Body of pancreas (tissue), 4 donors: ENCODE measurements around the gene CCDC85C. TPM values are rescaled to one million over a fixed set of nuclear protein-coding genes. Genes with fewer than 3 reads are reported as not detected.
A peak's percentile ranks its signal among the peaks of the same experiment; 100 is the strongest.

ENCODE experiments used
- ATAC-seq: fragments of 150-250 bp; one replicate; pipeline ENCODE4 v1.9.1; 2016
- DNase-seq, 4 donors: peaks; one replicate each; pipeline ENCODE4 v3.0.0-alpha.2; 2019
- H3K27ac ChIP-seq, 4 donors: fragments of 200-600 bp; sonication (generic); 1 replicate in 3 of 4; 2 replicates in 1 of 4; pipeline versions ENCODE4 v1.5.1 to v1.6.1; 2016 to 2019; ENCODE audit warnings: mild to moderate bottlenecking in 1 of 4, mixed read lengths in 1 of 4, moderate library complexity in 1 of 4
- H3K27me3 ChIP-seq, 2 donors: fragments of 200-600 bp; sonication (generic); one replicate each; pipeline ENCODE4 v1.6.0; 2016; ENCODE audit warnings: mild to moderate bottlenecking in 1 of 2
- H3K36me3 ChIP-seq, 2 donors: fragments of 200-600 bp; sonication (generic); replicated peaks in 1 of 2; 2 replicates each; pipeline ENCODE4 v1.5.1; 2016; ENCODE audit warnings: low read depth in 2 of 2; ENCODE audit not compliant: insufficient read depth in 1 of 2
- H3K4me1 ChIP-seq: fragments of 200-600 bp; sonication (generic); one replicate; pipeline ENCODE4 v1.6.0; 2016
- H3K4me3 ChIP-seq, 2 donors: fragments of 200-600 bp; sonication (generic); 1 replicate in 1 of 2; 2 replicates in 1 of 2; pipeline ENCODE4 v1.5.1; 2016 to 2019
- H3K9me3 ChIP-seq, 3 donors: fragments of 200-600 bp; sonication (generic); 1 replicate in 2 of 3; 2 replicates in 1 of 3; pipeline ENCODE4 v1.5.1; 2016
- CTCF ChIP-seq, 7 experiments: fragments of 450-650 bp in 4 of 7; fragments of 200-600 bp in 3 of 7; sonication (generic) in 3 of 7; IDR thresholded peaks; one replicate each; pipeline ENCODE4 v1.5.1; 2016 to 2019; ENCODE audit warnings: antibody characterized with exemption in 7 of 7
- POLR2A ChIP-seq, 3 donors: fragments of 450-650 bp; IDR thresholded peaks; one replicate each; pipeline ENCODE4 v1.6.1; 2016; ENCODE audit warnings: antibody characterized with exemption in 3 of 3, mild to moderate bottlenecking in 2 of 3
- whole genome bisulfite sequencing, 2 donors: methylation state at CpG; one replicate each; pipeline ENCODE4 v1.1.5; 2017; 5-methylcytosine and 5-hydroxymethylcytosine counted together
- intact Hi-C: fragments of 100-400 bp; cut with DNase I; formaldehyde crosslinking; loops from one replicate; pipeline ENCODE4 v1.15.1; 2023
- total RNA-seq, 2 donors: library from RNA; depleted of rRNA; stranded (reverse); fragments of >200 nt; gene quantifications; one replicate each; pipeline ENCODE4 v1.1.0, GENCODE V29; 2016

Gene CCDC85C
- total RNA-seq, 2 donors from 2014 or later, result 8.9 to 10.1 TPM

GRCh38 chr14:99479160-99479905 lies 124.7 kb downstream of the CCDC85C start:
- Histone ChIP-seq H3K4me1 (peaks cover 35% of the 10 kb centered on the region), H3K27me3 (no peaks in the 10 kb centered on the region)

GRCh38 chr14:99478128-99478527 lies 125.9 kb downstream of the CCDC85C start:
- Histone ChIP-seq H3K9me3 (no peaks in the 10 kb centered on the region), H3K4me1 (peaks cover 32% of the 10 kb centered on the region), H3K27ac (no peak overlapping the region), H3K4me3 (no peak overlapping the region), H3K36me3 (no peaks in the 10 kb centered on the region), H3K27me3 (no peaks in the 10 kb centered on the region)
- WGBS, 2 donors, result 39 to 42% methylated on average over 4 of the region's 4 CpGs
- no peak for DNase-seq
- intact Hi-C loops, result no loop called here
- TF ChIP-seq POLR2A (IDR thresholded peaks at IDR 0.05) (no peak), CTCF (IDR thresholded peaks at IDR 0.05) (no peak)
- no peak for ATAC-seq

More at GRCh38 chr14:99479160-99479905, 124.7 kb downstream of the CCDC85C start:
- Histone ChIP-seq H3K4me3 (peak overlapping the region; percentile 48 to 81), H3K36me3 (no peaks in the 10 kb centered on the region), H3K9me3 (no peaks in the 10 kb centered on the region), H3K27ac (peak overlapping the region; percentile 75 to 96 (median 86))
- intact Hi-C loops, result no loop called here
- ATAC-seq, result no peak
- TF ChIP-seq POLR2A (IDR thresholded peaks at IDR 0.05), result no peak
- TF ChIP-seq CTCF (IDR thresholded peaks at IDR 0.05), result peak in 1 of 7 experiments; percentile 2
- peak in 2 of 4 donors; percentile 22 to 53 for DNase-seq
- WGBS, 2 donors, result 2 to 3% methylated on average over 18 of the region's 18 CpGs

GRCh38 chr14:99476864-99477263 lies 127.1 kb downstream of the CCDC85C start:
- H3K4me1 ChIP-seq, result peaks cover 22% of the 10 kb centered on the region

GRCh38 chr14:99475660-99476059 lies 128.3 kb downstream of the CCDC85C start:
- H3K9me3 ChIP-seq, result no peaks in the 10 kb centered on the region
- H3K27me3 ChIP-seq, result no peaks in the 10 kb centered on the region
- no peak overlapping the region for H3K27ac ChIP-seq
- peaks cover 22% of the 10 kb centered on the region for H3K4me1 ChIP-seq
- TF ChIP-seq CTCF (IDR thresholded peaks at IDR 0.05), result no peak
- no peak for TF ChIP-seq POLR2A (IDR thresholded peaks at IDR 0.05)
- no peak for DNase-seq
- intact Hi-C loops, result no loop called here
- WGBS, 2 donors, result 61 to 72% methylated on average over 2 of the region's 2 CpGs
- no peak for ATAC-seq
- no peak overlapping the region for H3K4me3 ChIP-seq
- H3K36me3 ChIP-seq, result no peaks in the 10 kb centered on the region

More at GRCh38 chr14:99476864-99477263, 127.1 kb downstream of the CCDC85C start:
- WGBS, 2 donors, result 24 to 33% methylated on average over 1 of the region's 1 CpG
- no peak overlapping the region for H3K27ac ChIP-seq
- no peak overlapping the region for H3K4me3 ChIP-seq
- no peaks in the 10 kb centered on the region for H3K9me3 ChIP-seq
- H3K36me3 ChIP-seq, result no peaks in the 10 kb centered on the region
- H3K27me3 ChIP-seq, result no peaks in the 10 kb centered on the region
- TF ChIP-seq CTCF (IDR thresholded peaks at IDR 0.05) (no peak), POLR2A (IDR thresholded peaks at IDR 0.05) (no peak)
- intact Hi-C loops, result no loop called here
- ATAC-seq (no peak), DNase-seq (no peak)

GRCh38 chr14:99475179-99475578 lies 128.8 kb downstream of the CCDC85C start:
- Histone ChIP-seq H3K4me3 (no peak overlapping the region), H3K27ac (no peak overlapping the region), H3K27me3 (no peaks in the 10 kb centered on the region), H3K36me3 (no peaks in the 10 kb centered on the region), H3K9me3 (no peaks in the 10 kb centered on the region), H3K4me1 (peaks cover 22% of the 10 kb centered on the region)
- DNase-seq, result peak in 3 of 4 donors; percentile 14 to 36 (median 20)
- peak in 1 of 7 experiments; percentile 19 for TF ChIP-seq CTCF (IDR thresholded peaks at IDR 0.05)
- TF ChIP-seq POLR2A (IDR thresholded peaks at IDR 0.05), result no peak
- no peak for ATAC-seq
- intact Hi-C loops, result no loop called here
- 16 to 21% methylated on average over 8 to 9 of the region's 9 CpGs for whole genome bisulfite sequencing, 2 donors
